A549 treated with dexamethasone at 1 μM for 4 hours (cell line): Measurements from ENCODE around the gene KRT81. TPM values are rescaled to one million over a fixed set of nuclear protein-coding genes. Genes with fewer than 3 reads are reported as not detected.

Source experiments
- total RNA-seq: library from RNA; stranded (reverse); fragments of 200-300 nt; extraction: Qiagen RNA extraction; gene quantifications from 5 replicates; pipeline ENCODE4 v1.2.3, GENCODE V29; 2022

KRT81 gene
- total RNA-seq, result 3,069 to 3,830 TPM (median 3,573 TPM) in 5 replicates

DNA sequence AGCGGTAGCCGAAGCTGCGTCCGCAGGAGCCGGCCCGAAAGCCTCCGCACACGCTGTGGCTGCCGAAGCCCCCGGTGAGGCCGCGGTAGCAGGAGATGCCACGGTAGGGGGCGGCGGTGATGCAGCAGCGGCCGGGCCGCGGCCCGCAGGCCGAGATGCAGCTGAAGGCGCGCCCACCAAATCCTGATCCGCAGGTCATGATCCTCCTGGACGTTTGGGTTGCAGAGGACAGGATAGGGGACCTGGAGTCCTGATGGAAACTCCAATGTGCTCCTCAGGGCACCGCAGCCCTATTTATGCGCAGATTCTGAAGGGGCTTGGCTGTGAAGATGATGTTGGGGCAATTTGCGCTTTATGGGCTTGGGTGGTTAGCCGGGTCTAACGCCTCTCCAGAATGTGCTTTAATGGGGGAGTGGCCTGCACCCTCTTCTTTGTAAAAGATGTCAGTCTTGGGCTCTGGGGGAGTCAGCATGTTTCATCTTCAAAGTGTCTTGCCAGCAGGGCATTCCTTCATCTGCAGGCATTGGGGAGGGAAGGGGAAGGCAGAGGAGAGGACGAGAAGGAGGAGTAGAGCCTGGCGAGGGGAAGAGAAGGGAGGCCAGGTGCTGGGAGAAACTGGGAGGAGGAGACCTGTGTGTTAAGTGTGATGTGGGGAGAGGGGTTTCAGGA is at the start of gene KRT81:
KRT81 (minus strand) TSS at position 268 of the 669 bp plus-strand sequence; CDS start at position 199, 69 bp downstream.

DNA sequence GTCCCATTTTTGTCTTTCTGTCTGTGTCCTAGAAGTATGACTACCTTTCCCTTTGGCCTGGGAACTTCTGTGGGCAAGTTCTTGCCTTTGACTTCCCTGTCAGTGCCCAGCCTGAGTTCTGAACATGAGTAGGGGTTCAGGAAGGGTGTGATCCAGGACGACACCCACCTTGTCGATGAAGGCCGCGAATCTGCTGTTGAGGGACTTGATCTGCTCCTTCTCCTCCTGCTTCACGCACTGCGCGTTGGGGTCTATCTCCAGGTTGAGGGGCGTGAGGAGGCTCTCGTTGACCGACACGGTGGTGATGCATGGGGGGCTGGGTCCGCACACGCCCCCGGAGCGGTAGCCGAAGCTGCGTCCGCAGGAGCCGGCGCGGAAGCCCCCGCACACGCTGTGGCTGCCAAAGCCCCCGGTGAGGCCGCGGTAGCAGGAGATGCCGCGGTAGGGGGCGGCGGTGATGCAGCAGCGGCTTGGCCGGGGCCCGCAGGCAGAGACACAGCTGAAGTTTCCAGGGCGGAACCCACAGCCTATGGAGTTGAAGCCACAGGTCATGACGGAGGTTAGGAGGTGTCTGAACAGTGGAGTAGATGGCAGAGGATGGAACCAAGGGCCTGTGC is 29.6 kb upstream of the KRT81 start, which contains the start of gene KRT83:
KRT83 (minus strand) TSS at position 615 of the 617 bp plus-strand sequence; CDS start at position 552, 63 bp downstream.

DNA sequence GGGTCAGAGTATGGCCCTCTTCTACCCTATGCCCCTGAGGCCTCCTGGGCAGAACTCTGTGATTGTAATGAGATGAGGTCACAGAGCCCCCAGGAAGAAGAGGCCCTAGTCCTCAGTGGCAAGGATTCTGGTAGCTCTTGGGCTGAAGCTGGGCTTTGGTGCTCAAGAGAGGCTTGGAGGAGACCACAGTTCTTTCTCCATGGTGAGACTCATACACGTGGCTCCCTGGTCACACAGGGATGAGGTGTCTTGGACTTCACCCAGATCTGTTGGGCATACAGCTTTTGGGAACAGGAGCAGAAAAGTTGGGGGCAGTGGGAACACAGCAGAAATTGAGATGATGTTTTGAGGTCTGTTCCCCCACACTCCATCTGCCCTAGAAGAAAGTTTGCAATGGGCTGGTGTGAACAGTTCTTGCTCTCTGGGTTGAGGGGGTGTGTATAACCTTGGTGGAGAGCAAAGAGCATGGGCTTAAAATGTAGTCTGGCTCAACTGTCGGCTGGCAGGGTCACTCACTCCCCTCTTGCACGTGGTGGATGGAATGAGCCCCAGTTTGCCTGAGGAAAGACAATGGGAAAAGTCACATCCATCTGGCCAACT is 16.7 kb downstream of the KRT81 start, which contains the start of gene KRT86:
KRT86 (plus strand) TSS at position 125 of the 600 bp plus-strand sequence. CDS start 27,272 bp downstream, outside the sequence.

Other genes with a start within 250 kb of the KRT81 start
- gene NR4A1, start 240.1 kb downstream of the KRT81 start, total RNA-seq, result 32.8 to 50.4 TPM (median 39.5 TPM) in 5 replicates
- gene ATG101, start 221.6 kb downstream of the KRT81 start, total RNA-seq, result 78.4 to 97.5 TPM (median 90.3 TPM) in 5 replicates
- gene SMIM41, start 211.8 kb downstream of the KRT81 start, total RNA-seq, result not detected in 5 replicates
- gene KRT80, start 99.5 kb downstream of the KRT81 start, total RNA-seq, result 26.5 to 44.3 TPM (median 38.1 TPM) in 5 replicates
- gene KRT7, start 58.3 kb downstream of the KRT81 start, total RNA-seq, result 4,985 to 6,528 TPM (median 5,990 TPM) in 5 replicates
- gene KRT86, start 16.9 kb downstream of the KRT81 start, total RNA-seq, result 26.6 to 30.4 TPM (median 27.1 TPM) in 5 replicates
- gene KRT83, start 29.9 kb upstream of the KRT81 start, total RNA-seq, result 2.4 to 3.0 TPM (median 2.8 TPM) in 5 replicates
- not detected in 5 replicates for gene KRT85, start 75.9 kb upstream of the KRT81 start, total RNA-seq
- not detected in 5 replicates for gene KRT84, start 94.1 kb upstream of the KRT81 start, total RNA-seq
- not detected in 5 replicates for gene KRT82, start 114.8 kb upstream of the KRT81 start, total RNA-seq
- 0.08 to 0.20 TPM (median 0.14 TPM) in 5 replicates for gene KRT75, start 142.8 kb upstream of the KRT81 start, total RNA-seq
- gene KRT6B, start 160.6 kb upstream of the KRT81 start, total RNA-seq, result 0.03 to 0.06 TPM in 2 of 5 replicates, not detected in the others
- 0.07 TPM in 1 of 5 replicates, not detected in the others for gene KRT6C, start 182.3 kb upstream of the KRT81 start, total RNA-seq
- 11.5 to 16.2 TPM (median 14.0 TPM) in 5 replicates for gene KRT6A, start 201.7 kb upstream of the KRT81 start, total RNA-seq
- 0.46 to 1.5 TPM (median 0.70 TPM) in 5 replicates for gene KRT5, start 228.9 kb upstream of the KRT81 start, total RNA-seq